ENCODE measurements around the gene ANKRD30BL. TPM values are rescaled to one million over a fixed set of nuclear protein-coding genes. Genes with fewer than 3 reads are reported as not detected.
"Not testable (repeated sequence)": the region's sequence is repeated elsewhere in the genome, so short reads cannot be mapped to it uniquely, and the experiment has no call there.

The ANKRD30BL gene

GRCh38 chr2:132162125-132162660 is 441 bp upstream of the ANKRD30BL start:
- H2BK120ac ChIP-seq (ENCODE audit: low read depth, low read length); H2BK5ac ChIP-seq (ENCODE audit: low read depth, low read length, poor library complexity, severe bottlenecking); H3K18ac ChIP-seq (ENCODE audit: low read depth in 1 of 2, low read length in 2 of 2); H2BK12ac ChIP-seq (ENCODE audit: low read length in 2 of 2); H3K27me3 ChIP-seq (ENCODE audit: control insufficient read depth in 1 of 2, insufficient read depth in 1 of 2, low read length in 2 of 2); H3K14ac ChIP-seq (ENCODE audit: low read length in 2 of 2); H3K79me1 ChIP-seq (replicated peaks; ENCODE audit: low read length, poor library complexity, severe bottlenecking); H3K9ac ChIP-seq (ENCODE audit: low read length); H3K9me3 ChIP-seq (ENCODE audit: control insufficient read depth, low read length); H4K8ac ChIP-seq (ENCODE audit: low read length); H3K36me3 ChIP-seq (ENCODE audit: control insufficient read depth in 1 of 2, insufficient read depth in 2 of 2, low read depth in 1 of 2, low read length in 2 of 2); H4K91ac ChIP-seq (ENCODE audit: low read length); H3K4me3 ChIP-seq (ENCODE audit: insufficient read depth in 1 of 2, low read depth in 1 of 2, low read length in 2 of 2); H3K4ac ChIP-seq (ENCODE audit: low read depth in 1 of 2, low read length in 2 of 2); H3K4me1 ChIP-seq (ENCODE audit: control insufficient read depth, insufficient read depth, low read depth, low read length); H3K27ac ChIP-seq (ENCODE audit: low read length, poor library complexity, severe bottlenecking); H3K23ac ChIP-seq (ENCODE audit: low read length in 2 of 2); H2AFZ ChIP-seq (ENCODE audit: low read depth, low read length); H2AK5ac ChIP-seq (ENCODE audit: low read length, severe bottlenecking); H3K4me2 ChIP-seq (ENCODE audit: low read length, poor library complexity, severe bottlenecking); DNase-seq; H2BK15ac ChIP-seq (ENCODE audit: low read depth, poor library complexity, severe bottlenecking): not testable (repeated sequence)
- WGBS: 95% methylated on average over 33 of the region's 33 CpGs

- not testable (repeated sequence) for H4K91ac ChIP-seq (ENCODE audit: low read length); H3K4me2 ChIP-seq (ENCODE audit: low read length, poor library complexity, severe bottlenecking); H3K14ac ChIP-seq (ENCODE audit: low read length in 2 of 2); H3K9me3 ChIP-seq (ENCODE audit: control insufficient read depth, low read length); H3K79me1 ChIP-seq (replicated peaks; ENCODE audit: low read length, poor library complexity, severe bottlenecking); H3K36me3 ChIP-seq (ENCODE audit: control insufficient read depth in 1 of 2, insufficient read depth in 2 of 2, low read depth in 1 of 2, low read length in 2 of 2); H3K27me3 ChIP-seq (ENCODE audit: control insufficient read depth in 1 of 2, insufficient read depth in 1 of 2, low read length in 2 of 2); H4K8ac ChIP-seq (ENCODE audit: low read length); H3K27ac ChIP-seq (ENCODE audit: low read length, poor library complexity, severe bottlenecking); H3K4ac ChIP-seq (ENCODE audit: low read depth in 1 of 2, low read length in 2 of 2); H2BK15ac ChIP-seq (ENCODE audit: low read depth, poor library complexity, severe bottlenecking); H2BK5ac ChIP-seq (ENCODE audit: low read depth, low read length, poor library complexity, severe bottlenecking); H2AFZ ChIP-seq (ENCODE audit: low read depth, low read length); H2BK12ac ChIP-seq (ENCODE audit: low read length in 2 of 2); H3K23ac ChIP-seq (ENCODE audit: low read length in 2 of 2); H3K18ac ChIP-seq (ENCODE audit: low read depth in 1 of 2, low read length in 2 of 2); H3K4me3 ChIP-seq (ENCODE audit: insufficient read depth in 1 of 2, low read depth in 1 of 2, low read length in 2 of 2); H3K9ac ChIP-seq (ENCODE audit: low read length); H2BK120ac ChIP-seq (ENCODE audit: low read depth, low read length); H3K4me1 ChIP-seq (ENCODE audit: control insufficient read depth, insufficient read depth, low read depth, low read length); H2AK5ac ChIP-seq (ENCODE audit: low read length, severe bottlenecking)
- peak; percentile 44 for DNase-seq
- 0% methylated on average over 3 of the region's 4 CpGs for WGBS
Observed at GRCh38 chr2:132146774-132147173, 15.0 kb downstream of the ANKRD30BL start.

Small RNAs within 50 kb of the gene (small RNA-seq; reads per million reads assigned to genes)
- gene RNU6-1132P (ENCODE audit: low read depth): not detected
